Tibial artery (tissue), 4 donors: ENCODE data around the gene CHCHD10.

Experiments
- DNase-seq, 2 donors: peaks; one replicate each; pipeline ENCODE4 v3.0.0-alpha.2; 2019
- H3K27ac ChIP-seq, 2 donors: fragments of 200-600 bp; sonication (generic) in 1 of 2; 1 replicate in 1 of 2; 2 replicates in 1 of 2; pipeline ENCODE4 v1.5.1; 2018 to 2019; ENCODE audit warnings: mild to moderate bottlenecking in 1 of 2
- H3K27me3 ChIP-seq, 2 donors: fragments of 200-600 bp; sonication (generic) in 1 of 2; one replicate each; pipeline versions ENCODE4 v1.5.1 to v1.6.0; 2016 to 2019
- H3K36me3 ChIP-seq, 3 donors: fragments of 200-600 bp; sonication (generic) in 2 of 3; one replicate each; pipeline ENCODE4 v1.5.1; 2016 to 2019; ENCODE audit warnings: mild to moderate bottlenecking in 2 of 3
- H3K4me1 ChIP-seq, 4 donors: fragments of 200-600 bp; sonication (generic) in 2 of 4; 1 replicate in 3 of 4; 2 replicates in 1 of 4; pipeline ENCODE4 v1.5.1; 2016 to 2019
- H3K4me3 ChIP-seq, 2 donors: fragments of 200-600 bp; sonication (generic) in 1 of 2; 1 replicate in 1 of 2; 2 replicates in 1 of 2; pipeline ENCODE4 v1.5.1; 2018 to 2019; ENCODE audit warnings: mild to moderate bottlenecking in 2 of 2
- H3K9me3 ChIP-seq, 3 donors: fragments of 200-600 bp; sonication (generic) in 1 of 3; one replicate each; pipeline ENCODE4 v1.5.1; 2016 to 2019
- CTCF ChIP-seq, 2 experiments: fragments of 200-600 bp in 1 of 2; fragments of 450-650 bp in 1 of 2; IDR thresholded peaks; one replicate each; pipeline ENCODE4 v1.5.1; 2017 to 2019; ENCODE audit warnings: antibody characterized with exemption in 2 of 2, mild to moderate bottlenecking in 1 of 2, moderate library complexity in 1 of 2
- intact Hi-C: fragments of 100-400 bp; cut with DNase I; formaldehyde crosslinking; loops from one replicate; pipeline ENCODE4 v1.15.0; 2023; ENCODE audit warnings: low total_unique reads

CHCHD10 gene

GRCh38 chr22:23800297-23801237 lies 32.8 kb upstream of the CHCHD10 start:
- no peak for DNase-seq
- H3K36me3 ChIP-seq = peaks cover 59 to 89% (median 73%) of the 10 kb centered on the region in 3 donors
- no peaks in the 10 kb centered on the region for H3K4me1 ChIP-seq
- intact Hi-C loops = no loop called here
- H3K27ac ChIP-seq = no peak overlapping the region
- H3K9me3 ChIP-seq = no peaks in the 10 kb centered on the region
- no peak for TF ChIP-seq CTCF (IDR thresholded peaks at IDR 0.05)
- no peak overlapping the region for H3K4me3 ChIP-seq
- H3K27me3 ChIP-seq = no peaks in the 10 kb centered on the region

- intact Hi-C loops = no loop called here
- Histone ChIP-seq H3K9me3 (no peaks in the 10 kb centered on the region), H3K4me3 (no peak overlapping the region), H3K36me3 (peaks cover 48 to 89% (median 69%) of the 10 kb centered on the region in 3 donors), H3K27ac (no peak overlapping the region), H3K4me1 (no peaks in the 10 kb centered on the region), H3K27me3 (no peaks in the 10 kb centered on the region)
- no peak for TF ChIP-seq CTCF (IDR thresholded peaks at IDR 0.05)
- no peak for DNase-seq
Observed at GRCh38 chr22:23796461-23796860, 28.7 kb upstream of the CHCHD10 start.

GRCh38 chr22:23793326-23793725 lies 25.6 kb upstream of the CHCHD10 start:
- DNase-seq = no peak
- Histone ChIP-seq H3K9me3 (no peaks in the 10 kb centered on the region), H3K36me3 (peaks cover 33 to 64% (median 48%) of the 10 kb centered on the region in 3 donors), H3K4me1 (peaks cover 0 to 16% (median 7%) of the 10 kb centered on the region in 4 donors), H3K27me3 (no peaks in the 10 kb centered on the region), H3K27ac (no peak overlapping the region), H3K4me3 (no peak overlapping the region)
- TF ChIP-seq CTCF (IDR thresholded peaks at IDR 0.05) = no peak
- intact Hi-C loops = no loop called here

GRCh38 chr22:23791738-23792645 lies 24.2 kb upstream of the CHCHD10 start:
- no peaks in the 10 kb centered on the region for H3K9me3 ChIP-seq
- H3K27ac ChIP-seq = no peak overlapping the region
- H3K4me3 ChIP-seq = no peak overlapping the region
- intact Hi-C loops = no loop called here
- TF ChIP-seq CTCF (IDR thresholded peaks at IDR 0.05) = no peak
- H3K27me3 ChIP-seq = no peaks in the 10 kb centered on the region
- H3K4me1 ChIP-seq = peaks cover 0 to 25% (median 15%) of the 10 kb centered on the region in 4 donors
- no peak for DNase-seq
- H3K36me3 ChIP-seq = peaks cover 33 to 56% (median 40%) of the 10 kb centered on the region in 3 donors

- Histone ChIP-seq H3K9me3 (no peaks in the 10 kb centered on the region), H3K4me3 (no peak overlapping the region), H3K27ac (no peak overlapping the region), H3K36me3 (peaks cover 31 to 47% (median 34%) of the 10 kb centered on the region in 3 donors), H3K27me3 (no peaks in the 10 kb centered on the region), H3K4me1 (peaks cover 0 to 30% (median 20%) of the 10 kb centered on the region in 4 donors)
- no peak for TF ChIP-seq CTCF (IDR thresholded peaks at IDR 0.05)
- no peak for DNase-seq
- intact Hi-C loops = no loop called here
Observed at GRCh38 chr22:23790819-23791737, 23.3 kb upstream of the CHCHD10 start.
